AG20443 (cell line): Measurements from ENCODE around the gene DUSP2.
A peak's percentile ranks its signal among the peaks of the same experiment; 100 is the strongest.
"Not testable (repeated sequence)": the region's sequence is repeated elsewhere in the genome, so short reads cannot be mapped to it uniquely, and the experiment has no call there.

ENCODE experiments used
- DNase-seq: peaks from one replicate; pipeline ENCODE4 v3.0.0; 2012; ENCODE audit warnings: low spot score, mixed read lengths

DUSP2 gene

GRCh38 chr2:96147593-96148201 lies 2.5 kb upstream of the DUSP2 start:
- no peak for DNase-seq

GRCh38 chr2:96146881-96147592 lies 1.8 kb upstream of the DUSP2 start:
- no peak for DNase-seq

- no peak for DNase-seq
These were observed 1.1 kb upstream of the DUSP2 start for GRCh38 chr2:96146153-96146880.

GRCh38 chr2:96145848-96146152 lies 560 bp upstream of the DUSP2 start:
- DNase-seq, result no peak

GRCh38 chr2:96144481-96145035 lies 682 bp downstream of the DUSP2 start:
- DNase-seq, result no peak

- DNase-seq, result no peak
These were observed 1.3 kb downstream of the DUSP2 start for GRCh38 chr2:96143848-96144480.

- no peak for DNase-seq
These were observed 1.9 kb downstream of the DUSP2 start for GRCh38 chr2:96143231-96143847.

- no peak for DNase-seq
These were observed 2.8 kb downstream of the DUSP2 start for GRCh38 chr2:96142217-96143113.

- DNase-seq, result not testable (repeated sequence)
These were observed 3.6 kb downstream of the DUSP2 start for GRCh38 chr2:96141624-96141967.

- no peak for DNase-seq
These were observed 4.2 kb downstream of the DUSP2 start for GRCh38 chr2:96140941-96141623.

- no peak for DNase-seq
These were observed 6.0 kb downstream of the DUSP2 start for GRCh38 chr2:96139181-96139758.

- peak; percentile 75 for DNase-seq
These were observed 6.8 kb downstream of the DUSP2 start, which contains the start of gene ASTL for GRCh38 chr2:96138179-96139145. Gene ASTL (minus strand): TSS chr2:96138502. CDS start chr2:96138436, 66 bp downstream.

- DNase-seq, result no peak
These were observed 7.7 kb downstream of the DUSP2 start for GRCh38 chr2:96137321-96138178.

- no peak for DNase-seq
These were observed 9.0 kb downstream of the DUSP2 start for GRCh38 chr2:96136129-96136720.

- DNase-seq, result no peak
These were observed 9.6 kb downstream of the DUSP2 start for GRCh38 chr2:96135621-96136020.

GRCh38 chr2:96135171-96135570 lies 10.1 kb downstream of the DUSP2 start:
- DNase-seq, result no peak

- DNase-seq, result no peak
These were observed 10.8 kb downstream of the DUSP2 start for GRCh38 chr2:96134421-96134820.
